HEK293 (cell line): Measurements from ENCODE around the gene SLC28A1.

Experiments used
- CTCF ChIA-PET: fragments of 350-600 bp; formaldehyde crosslinking; extraction: SDS; loops from one replicate; lab custom pipeline; 2021; ENCODE audit warnings: antibody characterized with exemption; lab: Yijun Ruan, JAX
- POLR2A ChIA-PET: fragments of 300-600 bp; formaldehyde crosslinking; extraction: SDS; loops from one replicate; lab custom pipeline; 2020; ENCODE audit warnings: antibody characterized with exemption, inconsistent platforms; lab: Yijun Ruan, JAX
- H3K27ac ChIP-seq: fragments of 200-500 bp; sonication (Bioruptor generic); 2 replicates; pipeline ENCODE4 v1.5.1; 2014; ENCODE audit warnings: low read depth, low read length, control low read depth, inconsistent platforms; ENCODE audit errors: extremely low read depth
- H3K36me3 ChIP-seq, 2 experiments: fragments of 200-500 bp in 1 of 2; sonication (Bioruptor generic) in 1 of 2; 1 replicate in 1 of 2; 2 replicates in 1 of 2; pipeline ENCODE4 v1.5.1; 2014 to 2017; ENCODE audit warnings: inconsistent platforms in 2 of 2, low read length in 2 of 2; ENCODE audit not compliant: control insufficient read depth in 2 of 2, insufficient read depth in 1 of 2
- H3K4me1 ChIP-seq: fragments of 200-500 bp; sonication (Bioruptor generic); 2 replicates; pipeline ENCODE4 v1.5.1; 2014; ENCODE audit warnings: mild to moderate bottlenecking, low read length, inconsistent platforms; ENCODE audit not compliant: control insufficient read depth, insufficient read depth
- H3K4me3 ChIP-seq: 2 replicates; pipeline ENCODE4 v1.5.1; 2011; ENCODE audit warnings: low read depth, mild to moderate bottlenecking, control low read depth, low read length, moderate library complexity
- H3K9me3 ChIP-seq: fragments of 200-500 bp; sonication (Bioruptor generic); 2 replicates; pipeline ENCODE4 v1.5.1; 2014; ENCODE audit warnings: low read depth, low read length, inconsistent platforms; ENCODE audit not compliant: control insufficient read depth, insufficient read depth
- GLI2 ChIP-seq: fragments of 450-650 bp; formaldehyde crosslinking; IDR thresholded peaks from 2 replicates; pipeline ENCODE4; 2017; ENCODE audit warnings: missing biosample characterization, missing genetic modification characterization, low read depth, borderline replicate concordance
- KLF16 ChIP-seq: fragments of 450-650 bp; formaldehyde crosslinking; IDR thresholded peaks from 2 replicates; pipeline ENCODE4 v1.5.1; 2017; ENCODE audit warnings: missing biosample characterization, missing genetic modification characterization
- PRDM1 ChIP-seq: fragments of 450-650 bp; formaldehyde crosslinking; IDR thresholded peaks from 2 replicates; pipeline ENCODE4; 2016; ENCODE audit warnings: missing biosample characterization, missing genetic modification characterization
- RBAK ChIP-seq: fragments of 450-650 bp; formaldehyde crosslinking; IDR thresholded peaks from 2 replicates; pipeline ENCODE4 v1.5.1; 2016; ENCODE audit warnings: missing biosample characterization, missing genetic modification characterization
- SALL2 ChIP-seq: fragments of 450-650 bp; formaldehyde crosslinking; IDR thresholded peaks from 2 replicates; pipeline ENCODE4 v1.5.0; 2017; ENCODE audit warnings: missing biosample characterization, mild to moderate bottlenecking, missing genetic modification characterization, borderline replicate concordance
- SCRT1 ChIP-seq: fragments of 450-650 bp; formaldehyde crosslinking; IDR thresholded peaks from 2 replicates; pipeline ENCODE4 v1.5.1; 2016; ENCODE audit warnings: missing biosample characterization, missing genetic modification characterization, borderline replicate concordance
- SP2 ChIP-seq: fragments of 450-650 bp; formaldehyde crosslinking; IDR thresholded peaks from 2 replicates; pipeline ENCODE4 v1.5.1; 2016; ENCODE audit warnings: missing biosample characterization, missing genetic modification characterization
- ZBTB17 ChIP-seq: fragments of 450-650 bp; formaldehyde crosslinking; IDR thresholded peaks from 2 replicates; pipeline ENCODE4 v1.5.1; 2016; ENCODE audit warnings: missing biosample characterization, missing genetic modification characterization
- ZFP3 ChIP-seq: fragments of 450-650 bp; formaldehyde crosslinking; IDR thresholded peaks from 2 replicates; pipeline ENCODE4 v1.5.1; 2016; ENCODE audit warnings: low read depth, missing biosample characterization, missing genetic modification characterization
- ZFP37 ChIP-seq: fragments of 450-650 bp; formaldehyde crosslinking; IDR thresholded peaks from 2 replicates; pipeline ENCODE4 v1.5.1; 2016; ENCODE audit warnings: missing biosample characterization, missing genetic modification characterization
- ZNF202 ChIP-seq: fragments of 450-650 bp; formaldehyde crosslinking; IDR thresholded peaks from 2 replicates; pipeline ENCODE4 v1.5.1; 2016; ENCODE audit warnings: missing biosample characterization, missing genetic modification characterization, borderline replicate concordance
- ZNF302 ChIP-seq: fragments of 450-650 bp; formaldehyde crosslinking; IDR thresholded peaks from 2 replicates; pipeline ENCODE4 v1.5.1; 2016; ENCODE audit warnings: missing biosample characterization, missing genetic modification characterization, low read depth
- ZNF366 ChIP-seq: fragments of 450-650 bp; formaldehyde crosslinking; conservative IDR thresholded peaks from 2 replicates; pipeline ENCODE4 v1.5.1; 2016; ENCODE audit warnings: missing biosample characterization, missing genetic modification characterization
- ZNF394 ChIP-seq: fragments of 450-650 bp; formaldehyde crosslinking; IDR thresholded peaks from 2 replicates; pipeline ENCODE4 v1.5.1; 2016; ENCODE audit warnings: missing biosample characterization, missing genetic modification characterization, mild to moderate bottlenecking, moderate library complexity, borderline replicate concordance
- ZNF510 ChIP-seq: fragments of 450-650 bp; formaldehyde crosslinking; IDR thresholded peaks from 2 replicates; pipeline ENCODE4 v1.5.1; 2018; ENCODE audit warnings: mild to moderate bottlenecking, missing genetic modification characterization, missing biosample characterization; ENCODE audit not compliant: insufficient replicate concordance
- ZNF555 ChIP-seq: fragments of 450-650 bp; formaldehyde crosslinking; conservative IDR thresholded peaks from 2 replicates; pipeline ENCODE4 v1.5.1; 2017; ENCODE audit warnings: missing biosample characterization, mild to moderate bottlenecking, missing genetic modification characterization, inconsistent platforms
- ZNF626 ChIP-seq: fragments of 450-650 bp; sonication (Bioruptor Pico); formaldehyde crosslinking; IDR thresholded peaks from 2 replicates; pipeline ENCODE4 v1.5.1; 2018; ENCODE audit warnings: missing biosample characterization, missing genetic modification characterization, inconsistent platforms
- ZNF654 ChIP-seq: fragments of 450-650 bp; formaldehyde crosslinking; IDR thresholded peaks from 2 replicates; pipeline ENCODE4 v1.5.1; 2016; ENCODE audit warnings: low read depth, missing biosample characterization, missing genetic modification characterization
- ZNF660 ChIP-seq: fragments of 450-650 bp; IDR thresholded peaks from 2 replicates; pipeline ENCODE4 v1.5.1; 2018; ENCODE audit warnings: missing biosample characterization, mild to moderate bottlenecking, missing genetic modification characterization
- ZNF707 ChIP-seq: fragments of 450-650 bp; formaldehyde crosslinking; IDR thresholded peaks from 2 replicates; pipeline ENCODE4 v1.5.1; 2016; ENCODE audit warnings: missing biosample characterization, missing genetic modification characterization
- ZNF776 ChIP-seq: fragments of 450-650 bp; formaldehyde crosslinking; IDR thresholded peaks from 2 replicates; pipeline ENCODE4 v1.5.0; 2017; ENCODE audit warnings: missing biosample characterization, missing genetic modification characterization, borderline replicate concordance
- ZXDB ChIP-seq: fragments of 450-650 bp; formaldehyde crosslinking; IDR thresholded peaks from 2 replicates; pipeline ENCODE4 v1.5.1; 2016; ENCODE audit warnings: missing biosample characterization, missing genetic modification characterization
- TF ChIP-seq, protein P1 (sequence below): fragments of 450-650 bp; formaldehyde crosslinking; IDR thresholded peaks from 2 replicates; pipeline ENCODE4 v1.5.1; 2017; ENCODE audit warnings: missing biosample characterization, missing genetic modification characterization
- TF ChIP-seq, protein P2 (sequence below): fragments of 450-650 bp; formaldehyde crosslinking; optimal IDR thresholded peaks from 2 replicates; pipeline ENCODE3; 2016; ENCODE audit warnings: missing biosample characterization, mild to moderate bottlenecking, missing genetic modification characterization
- TF ChIP-seq, protein P3 (sequence below): fragments of 450-650 bp; formaldehyde crosslinking; IDR thresholded peaks from 2 replicates; pipeline ENCODE4 v1.5.1; 2016; ENCODE audit warnings: missing biosample characterization, missing genetic modification characterization
- TF ChIP-seq, protein P4 (sequence below): fragments of 450-650 bp; formaldehyde crosslinking; IDR thresholded peaks from 2 replicates; pipeline ENCODE4 v1.5.1; 2016; ENCODE audit warnings: missing biosample characterization, missing genetic modification characterization, low read depth

Gene SLC28A1

DNA sequence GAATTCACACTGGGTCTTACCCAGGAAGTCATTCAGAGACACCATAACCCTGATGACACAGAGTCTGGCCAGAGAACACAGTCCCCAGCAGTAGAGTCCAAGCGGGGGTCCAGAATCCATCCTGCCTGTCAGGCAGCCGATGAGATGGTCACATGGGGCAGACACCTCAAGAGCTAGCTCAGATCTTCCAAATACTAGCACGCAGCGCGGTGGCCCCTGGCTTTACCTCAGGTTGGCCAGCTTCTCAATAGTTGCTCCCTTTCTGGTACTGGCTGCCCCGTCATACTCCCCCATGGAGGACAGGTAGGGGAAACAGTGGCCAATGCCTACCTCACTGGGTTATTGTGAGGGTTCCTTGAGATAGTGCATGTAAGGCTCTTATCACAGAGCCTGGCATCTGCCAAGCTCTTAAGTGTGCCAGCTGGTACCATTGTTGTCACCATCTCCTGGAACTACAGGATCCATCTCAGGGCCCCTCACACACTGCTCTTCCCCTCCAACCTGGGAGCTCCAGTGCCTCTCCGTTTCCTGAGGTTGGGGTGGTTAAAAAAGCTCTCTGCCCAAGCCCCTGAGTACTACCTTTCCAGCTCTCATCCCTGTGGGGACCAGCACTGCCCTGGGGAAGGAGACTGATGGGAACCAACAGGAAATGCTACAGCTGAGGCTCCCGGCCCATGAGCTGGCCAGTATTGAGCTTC lies 3.5 kb upstream of the SLC28A1 start:
- H3K36me3 ChIP-seq, result no peaks in the 10 kb centered on the region
- ChIA-PET CTCF (interaction anchor here (0.9 kb wide), 1 partner anchor 282 kb away, joined by 3 read pairs; no protein-coding TSS in a partner anchor), POLR2A (interaction anchor here (0.7 kb wide), 2 partner anchors 12 to 43 kb away, joined by 3 to 5 read pairs; no protein-coding TSS in a partner anchor)
- H3K4me3 ChIP-seq, result no peak overlapping the region
- H3K4me1 ChIP-seq, result no peaks in the 10 kb centered on the region
- TF ChIP-seq ZFP3 (tag by site-specific recombination) (no peak), SALL2 (tag by site-specific recombination) (no peak), ZNF707 (no peak), RBAK (tag by site-specific recombination) (no peak), ZNF510 (tag by site-specific recombination) (no peak), ZNF366 (no peak), ZNF555 (tag by site-specific recombination) (no peak), SCRT1 (tag by site-specific recombination) (no peak), ZNF776 (tag by site-specific recombination) (no peak), SP2 (no peak), ZFP37 (no peak), ZXDB (tag by site-specific recombination) (no peak)
- TF ChIP-seq, protein P1, sequence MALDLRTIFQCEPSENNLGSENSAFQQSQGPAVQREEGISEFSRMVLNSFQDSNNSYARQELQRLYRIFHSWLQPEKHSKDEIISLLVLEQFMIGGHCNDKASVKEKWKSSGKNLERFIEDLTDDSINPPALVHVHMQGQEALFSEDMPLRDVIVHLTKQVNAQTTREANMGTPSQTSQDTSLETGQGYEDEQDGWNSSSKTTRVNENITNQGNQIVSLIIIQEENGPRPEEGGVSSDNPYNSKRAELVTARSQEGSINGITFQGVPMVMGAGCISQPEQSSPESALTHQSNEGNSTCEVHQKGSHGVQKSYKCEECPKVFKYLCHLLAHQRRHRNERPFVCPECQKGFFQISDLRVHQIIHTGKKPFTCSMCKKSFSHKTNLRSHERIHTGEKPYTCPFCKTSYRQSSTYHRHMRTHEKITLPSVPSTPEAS (tag by site-specific recombination), result no peak
- TF ChIP-seq, protein P2, sequence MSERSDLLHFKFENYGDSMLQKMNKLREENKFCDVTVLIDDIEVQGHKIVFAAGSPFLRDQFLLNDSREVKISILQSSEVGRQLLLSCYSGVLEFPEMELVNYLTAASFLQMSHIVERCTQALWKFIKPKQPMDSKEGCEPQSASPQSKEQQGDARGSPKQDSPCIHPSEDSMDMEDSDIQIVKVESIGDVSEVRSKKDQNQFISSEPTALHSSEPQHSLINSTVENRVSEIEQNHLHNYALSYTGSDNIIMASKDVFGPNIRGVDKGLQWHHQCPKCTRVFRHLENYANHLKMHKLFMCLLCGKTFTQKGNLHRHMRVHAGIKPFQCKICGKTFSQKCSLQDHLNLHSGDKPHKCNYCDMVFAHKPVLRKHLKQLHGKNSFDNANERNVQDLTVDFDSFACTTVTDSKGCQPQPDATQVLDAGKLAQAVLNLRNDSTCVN (tag by site-specific recombination), result no peak
- TF ChIP-seq, protein P3, sequence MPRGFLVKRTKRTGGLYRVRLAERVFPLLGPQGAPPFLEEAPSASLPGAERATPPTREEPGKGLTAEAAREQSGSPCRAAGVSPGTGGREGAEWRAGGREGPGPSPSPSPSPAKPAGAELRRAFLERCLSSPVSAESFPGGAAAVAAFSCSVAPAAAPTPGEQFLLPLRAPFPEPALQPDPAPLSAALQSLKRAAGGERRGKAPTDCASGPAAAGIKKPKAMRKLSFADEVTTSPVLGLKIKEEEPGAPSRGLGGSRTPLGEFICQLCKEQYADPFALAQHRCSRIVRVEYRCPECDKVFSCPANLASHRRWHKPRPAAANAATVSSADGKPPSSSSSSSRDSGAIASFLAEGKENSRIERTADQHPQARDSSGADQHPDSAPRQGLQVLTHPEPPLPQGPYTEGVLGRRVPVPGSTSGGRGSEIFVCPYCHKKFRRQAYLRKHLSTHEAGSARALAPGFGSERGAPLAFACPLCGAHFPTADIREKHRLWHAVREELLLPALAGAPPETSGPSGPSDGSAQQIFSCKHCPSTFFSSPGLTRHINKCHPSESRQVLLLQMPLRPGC (tag by site-specific recombination), result no peak
- no peak overlapping the region for H3K27ac ChIP-seq
- H3K9me3 ChIP-seq, result no peaks in the 10 kb centered on the region

DNA sequence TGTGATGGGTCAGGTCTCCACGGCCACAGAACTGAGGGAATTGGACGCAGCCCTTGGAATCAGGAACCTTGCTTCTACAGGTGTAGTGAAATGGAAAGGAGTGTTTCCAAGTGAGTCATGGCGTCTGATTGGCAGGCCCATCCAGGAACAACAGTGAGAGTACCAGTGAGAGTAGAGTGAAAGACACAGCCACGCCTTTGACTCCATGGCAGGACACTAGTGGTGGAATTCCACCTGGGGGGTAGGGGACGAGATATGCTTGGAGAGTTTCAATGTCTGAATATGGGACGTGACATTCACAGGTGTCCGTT lies 3.0 kb upstream of the SLC28A1 start:
- TF ChIP-seq PRDM1 (peak; percentile 43; the same call in 1 of the 2 replicates), GLI2 (tag by site-specific recombination) (no peak)
- Histone ChIP-seq H3K27ac (no peak overlapping the region), H3K4me1 (no peaks in the 10 kb centered on the region), H3K4me3 (no peak overlapping the region), H3K36me3 (no peaks in the 10 kb centered on the region), H3K9me3 (no peaks in the 10 kb centered on the region)
- ChIA-PET CTCF (no interaction called here), POLR2A (no interaction called here)

DNA sequence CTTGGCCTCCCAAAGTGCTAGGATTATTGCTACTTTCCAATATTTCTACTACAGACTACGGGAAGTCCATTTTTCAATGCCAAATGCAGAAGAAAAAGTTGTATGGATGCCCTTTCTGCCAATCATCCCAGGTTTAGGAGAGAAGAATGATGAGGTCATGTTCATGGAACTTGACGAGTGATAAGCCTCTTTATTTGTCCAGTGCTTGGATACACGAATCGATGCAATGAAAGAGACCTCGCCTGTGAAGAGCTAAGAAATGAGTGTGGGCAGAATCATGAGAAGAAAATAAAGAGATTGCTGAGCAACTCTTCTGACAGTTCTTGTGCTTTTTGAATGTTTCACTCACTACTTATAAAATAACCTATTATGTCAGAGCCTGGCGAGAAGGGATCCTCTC lies 996 bp upstream of the SLC28A1 start:
- Histone ChIP-seq H3K36me3 (no peaks in the 10 kb centered on the region), H3K27ac (no peak overlapping the region), H3K9me3 (no peaks in the 10 kb centered on the region), H3K4me3 (no peak overlapping the region), H3K4me1 (no peaks in the 10 kb centered on the region)
- POLR2A ChIA-PET, result no interaction called here
- CTCF ChIA-PET, result interaction anchor here (0.6 to 2.2 kb wide), 4 partner anchors 37 to 296 kb away, joined by 5 to 17 read pairs (median 8); no protein-coding TSS in a partner anchor
- TF ChIP-seq ZBTB17 (0 out of 2 replicates have a peak, but pooled peaks have one; percentile 18), ZNF302 (tag by site-specific recombination) (no peak), KLF16 (tag by site-specific recombination) (no peak), ZNF660 (tag by site-specific recombination) (no peak), ZNF626 (tag by site-specific recombination) (no peak), ZNF202 (tag by site-specific recombination) (no peak), ZNF654 (tag by site-specific recombination) (no peak), ZNF394 (tag by site-specific recombination) (no peak)
- TF ChIP-seq, protein P4, sequence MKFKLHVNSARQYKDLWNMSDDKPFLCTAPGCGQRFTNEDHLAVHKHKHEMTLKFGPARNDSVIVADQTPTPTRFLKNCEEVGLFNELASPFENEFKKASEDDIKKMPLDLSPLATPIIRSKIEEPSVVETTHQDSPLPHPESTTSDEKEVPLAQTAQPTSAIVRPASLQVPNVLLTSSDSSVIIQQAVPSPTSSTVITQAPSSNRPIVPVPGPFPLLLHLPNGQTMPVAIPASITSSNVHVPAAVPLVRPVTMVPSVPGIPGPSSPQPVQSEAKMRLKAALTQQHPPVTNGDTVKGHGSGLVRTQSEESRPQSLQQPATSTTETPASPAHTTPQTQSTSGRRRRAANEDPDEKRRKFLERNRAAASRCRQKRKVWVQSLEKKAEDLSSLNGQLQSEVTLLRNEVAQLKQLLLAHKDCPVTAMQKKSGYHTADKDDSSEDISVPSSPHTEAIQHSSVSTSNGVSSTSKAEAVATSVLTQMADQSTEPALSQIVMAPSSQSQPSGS, result peak; percentile 44; the same call in 1 of the 2 replicates
